ENCODE data around the gene LRRC8B.

DNA sequence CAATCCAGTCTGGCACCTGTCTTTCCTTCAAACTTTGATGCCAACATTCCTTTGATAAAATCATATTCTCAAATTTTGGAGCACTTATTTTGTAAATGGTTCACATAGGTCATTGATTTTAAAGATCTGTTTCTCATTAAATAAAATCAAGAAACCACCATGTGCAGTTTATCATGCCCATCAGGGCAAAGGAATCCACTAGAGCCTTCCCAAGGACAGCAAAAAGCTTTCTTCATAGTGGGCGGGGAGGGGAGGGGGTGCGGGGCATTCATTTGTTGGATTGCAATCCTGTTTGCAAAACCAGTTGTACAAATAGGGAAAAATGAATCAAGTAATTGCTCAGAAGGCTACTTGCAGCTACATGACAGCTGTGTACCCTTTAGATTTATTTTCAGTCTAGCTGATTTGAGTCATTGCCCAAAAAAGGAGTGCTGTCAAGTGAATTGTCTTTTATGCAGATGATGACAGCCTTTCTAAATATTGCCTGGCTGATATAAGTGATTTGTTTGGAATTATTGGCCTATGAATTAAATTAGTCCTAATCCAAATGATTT is 23.0 kb downstream of the LRRC8B start:
- TF ChIP-seq CTCF (conservative IDR thresholded peaks at IDR 0.05; ENCODE audit: low read length) (no peak), EZH2phosphoT487 (IDR thresholded peaks at IDR 0.05; ENCODE audit: borderline replicate concordance) (no peak)

All from Loucy (cell line).